GM19395 (cell line): ENCODE data around the gene RBM45.
"Not testable (repeated sequence)": the region's sequence is repeated elsewhere in the genome, so short reads cannot be mapped to it uniquely, and the experiment has no call there.

Source experiments
- ATAC-seq: cut with Tn5 transposase; IDR thresholded peaks from one replicate; pipeline ENCODE4 v1.9.1; 2021; ENCODE audit warnings: mild to moderate bottlenecking, moderate library complexity; ENCODE audit not compliant: unreplicated experiment

Gene RBM45

DNA sequence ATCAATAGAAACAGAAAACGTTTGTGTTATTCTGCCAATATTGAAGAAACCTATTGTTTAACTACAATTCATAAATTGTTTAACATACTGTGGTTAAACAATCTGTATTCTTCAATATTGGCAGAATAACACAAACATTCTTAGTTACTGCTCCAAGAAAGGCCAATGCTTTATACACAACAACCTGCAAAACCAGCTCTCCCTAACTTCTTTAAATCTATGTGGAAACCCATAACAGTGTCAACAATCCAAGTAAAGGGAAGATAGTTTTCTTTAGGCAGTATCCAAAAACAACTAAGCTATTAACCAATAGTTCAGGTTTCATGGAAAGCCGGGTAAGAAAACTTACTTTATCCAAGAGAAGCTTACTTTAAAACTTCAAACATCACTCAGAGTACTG, 6.2 kb upstream of the RBM45 start:
- no peak for ATAC-seq

DNA sequence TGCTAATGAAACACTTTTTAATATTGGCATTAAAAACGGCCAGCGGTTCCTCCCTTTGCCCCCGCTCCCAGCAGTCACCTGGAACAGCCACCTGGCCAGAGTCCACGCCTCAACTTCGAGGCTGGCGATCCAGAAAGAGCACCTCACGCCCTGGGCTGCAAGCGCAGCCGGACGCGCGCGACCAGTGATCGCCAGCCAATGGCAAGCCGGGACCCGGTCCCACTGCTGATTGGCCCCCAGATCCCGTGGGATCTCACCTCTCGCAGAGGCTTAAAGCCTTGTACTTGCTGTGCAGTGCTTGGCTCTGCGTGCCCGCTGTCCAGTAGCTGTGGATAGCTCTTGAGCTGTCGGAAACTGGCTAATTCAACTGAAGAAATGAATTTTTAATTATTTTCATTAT, 4.1 kb upstream of the RBM45 start:
- no peak for ATAC-seq

DNA sequence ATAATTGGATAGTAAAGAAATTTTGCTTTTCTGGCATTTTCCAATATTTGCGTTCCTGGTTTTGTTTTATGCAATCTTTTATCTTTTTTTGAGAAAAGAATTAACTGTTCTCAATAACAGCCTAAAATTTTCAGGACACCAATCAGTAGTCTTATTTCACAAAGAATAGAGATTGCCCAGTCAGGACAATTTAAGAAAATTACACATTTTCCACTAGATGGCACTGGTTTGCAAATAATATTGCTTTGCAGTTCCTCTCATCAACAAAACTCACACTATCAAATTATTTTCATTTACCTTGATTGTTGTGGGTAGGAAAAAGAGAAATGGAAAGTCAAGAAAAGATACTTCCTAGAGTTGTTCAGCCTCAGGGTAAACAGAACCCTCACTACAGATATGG, 2.4 kb upstream of the RBM45 start:
- ATAC-seq = peak; percentile 17

DNA sequence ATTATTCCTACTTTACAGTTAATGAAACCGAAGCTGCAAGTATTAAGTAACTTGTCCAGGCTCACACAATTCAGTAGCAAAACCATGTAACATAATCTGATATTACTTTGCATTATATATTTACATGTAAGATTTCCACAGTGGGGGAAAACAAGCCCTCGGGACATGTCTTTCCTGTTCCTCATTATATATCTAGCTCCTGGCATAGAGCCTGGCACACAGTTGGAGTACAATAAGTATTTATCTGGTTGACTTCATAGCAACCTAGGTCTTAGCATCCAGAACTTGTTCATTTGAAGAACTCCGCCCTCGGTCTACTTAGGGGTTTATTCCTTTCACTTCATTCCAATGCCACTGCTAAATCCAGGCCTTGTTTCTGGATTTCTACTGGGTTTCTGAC, 1.6 kb upstream of the RBM45 start:
- ATAC-seq = no peak

DNA sequence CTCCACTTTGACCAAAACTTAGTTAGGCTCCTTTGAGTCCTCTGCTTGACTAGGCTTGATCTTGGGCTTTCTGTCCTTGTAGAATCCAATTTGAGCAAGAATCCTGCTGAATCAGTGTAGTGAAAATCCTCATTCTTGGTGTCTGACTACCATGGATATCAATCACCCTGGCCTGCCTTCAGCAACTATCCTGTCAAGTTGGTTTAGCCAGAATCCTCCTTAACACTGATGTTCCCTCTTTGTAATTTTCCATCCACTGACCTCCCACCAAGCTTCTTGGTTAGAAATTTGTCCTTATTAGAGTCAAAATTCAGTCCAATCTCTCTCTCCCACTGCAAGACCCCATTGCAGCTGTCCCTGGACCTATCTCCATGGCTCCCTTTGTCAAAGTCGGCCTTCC, 494 bp upstream of the RBM45 start:
- peak; percentile 0 for ATAC-seq

DNA sequence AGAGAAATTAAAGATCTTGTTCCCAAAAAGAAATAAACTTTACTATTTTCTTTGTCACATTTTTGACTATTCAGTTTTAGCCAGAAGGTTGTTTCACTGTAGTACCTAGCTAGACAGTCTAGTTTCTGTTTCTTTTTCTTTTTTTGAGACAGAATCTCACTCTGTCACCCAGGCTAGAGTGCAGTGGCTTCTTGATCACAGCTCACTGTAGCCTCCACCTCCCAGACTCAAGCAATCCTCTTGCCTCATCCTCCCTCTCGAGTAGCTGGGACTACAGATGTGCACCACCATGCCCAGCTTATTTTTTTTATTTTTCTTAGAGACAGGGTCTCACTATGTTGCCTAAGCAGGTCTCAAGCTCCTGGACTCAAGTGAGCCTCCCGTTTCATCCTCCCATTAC, 2.2 kb downstream of the RBM45 start:
- ATAC-seq = peak; percentile 53

DNA sequence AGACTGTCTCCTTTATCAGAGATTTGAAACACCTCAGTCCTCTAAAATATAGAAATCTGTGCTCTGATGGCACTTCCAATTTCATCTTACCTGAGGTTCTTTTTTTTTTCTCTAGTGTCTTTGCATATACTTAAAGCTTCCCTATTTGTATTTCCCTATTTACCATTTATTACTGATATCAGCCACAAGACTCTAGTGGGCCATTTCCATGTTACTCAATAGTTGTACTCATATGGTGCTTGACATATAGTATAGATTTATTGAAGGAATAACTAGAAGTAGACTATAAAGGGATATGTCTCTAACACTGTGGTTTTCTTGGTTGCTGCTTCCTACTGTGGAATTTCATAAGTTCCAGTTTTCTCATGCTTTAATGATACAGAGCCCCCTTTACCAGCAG, 3.0 kb downstream of the RBM45 start:
- ATAC-seq = no peak

DNA sequence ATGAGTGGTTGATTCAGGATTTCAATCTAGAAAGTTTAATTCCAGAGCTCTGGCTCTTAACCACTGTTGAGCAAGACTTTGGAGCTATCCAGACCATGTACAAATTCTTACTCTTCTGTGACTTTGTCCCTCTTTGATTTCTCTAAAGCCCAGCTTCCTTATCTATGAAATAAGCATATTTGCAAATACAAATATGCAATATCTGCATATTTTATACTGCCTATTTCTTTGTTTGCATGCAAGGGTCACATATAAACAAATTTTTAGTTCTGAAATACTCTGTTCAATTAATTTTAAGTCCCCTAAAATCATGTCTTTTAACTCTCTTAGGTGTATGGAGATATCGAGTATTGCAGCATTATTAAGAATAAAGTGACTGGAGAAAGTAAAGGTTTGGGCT, 5.5 kb downstream of the RBM45 start:
- ATAC-seq = no peak

DNA sequence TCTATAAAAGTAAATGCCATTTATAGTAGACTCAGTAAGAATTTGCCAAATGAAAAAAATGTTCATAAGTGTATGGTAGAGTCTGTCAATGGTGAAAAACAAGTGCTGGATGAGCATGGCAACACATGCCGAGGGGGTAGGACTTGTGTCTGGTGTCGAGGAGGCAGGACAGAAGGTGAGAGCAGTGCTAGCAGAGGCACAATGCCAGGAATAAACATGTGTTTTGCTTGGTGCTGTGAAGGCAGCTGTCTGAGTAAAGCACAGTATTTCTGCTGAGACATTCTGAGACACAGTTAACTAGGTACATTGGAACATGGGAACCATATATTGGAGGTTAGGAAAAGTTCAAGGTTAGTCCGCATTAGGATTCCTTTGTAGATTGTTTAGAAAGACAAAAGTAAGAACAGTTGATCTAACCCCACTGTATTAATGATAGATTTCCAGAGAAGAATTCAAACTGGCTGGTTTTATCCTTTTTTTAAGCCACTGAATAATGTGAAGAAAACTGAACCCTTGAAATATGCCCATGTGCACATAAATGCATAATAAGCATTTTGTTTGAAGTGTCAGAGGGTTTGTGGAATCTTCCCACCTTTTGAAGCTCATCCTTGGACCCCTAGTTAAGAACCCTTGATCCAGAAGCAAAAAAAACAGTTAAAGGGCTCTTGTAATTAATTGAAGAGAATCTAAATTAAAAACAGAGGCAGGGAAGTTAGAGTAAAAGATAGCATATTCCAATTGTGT, 7.1 kb downstream of the RBM45 start:
- no peak for ATAC-seq

DNA sequence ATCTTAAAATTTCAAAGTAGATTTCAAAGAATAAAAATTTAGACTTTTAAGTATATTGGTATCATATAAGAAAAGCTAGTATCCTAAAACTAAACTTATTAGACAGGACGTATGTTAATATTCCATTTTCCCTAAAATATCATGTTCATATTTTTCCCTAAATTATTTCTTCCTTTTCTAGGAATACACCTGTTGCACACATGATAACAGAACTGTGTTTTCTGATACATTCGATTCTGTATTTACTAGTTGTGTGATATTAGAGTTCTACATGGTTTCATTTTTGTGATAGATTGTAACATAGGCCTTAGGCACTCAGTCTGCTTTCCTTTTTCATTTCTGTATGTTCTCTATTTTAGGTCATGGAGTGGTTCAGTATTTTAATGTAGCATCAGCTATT, 10.9 kb downstream of the RBM45 start:
- no peak for ATAC-seq

DNA sequence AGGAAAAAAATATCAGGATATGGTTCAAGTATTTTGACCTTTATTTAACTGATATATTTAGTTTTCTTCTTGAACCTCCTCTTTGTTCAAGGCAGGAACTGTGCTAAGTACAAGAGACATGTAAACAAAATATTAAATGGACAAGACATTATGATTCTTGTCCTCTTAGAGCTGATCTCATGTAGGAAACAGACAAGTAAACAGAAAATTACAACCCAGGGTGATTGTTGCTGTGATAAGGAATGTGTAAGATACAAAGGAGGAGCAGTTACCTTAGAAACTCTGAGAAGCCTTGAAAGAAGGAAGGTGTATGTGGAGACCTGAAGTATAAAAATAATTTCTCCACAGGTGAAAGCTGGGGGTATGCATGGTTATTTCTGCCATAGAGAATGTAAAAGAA, 12.9 kb downstream of the RBM45 start:
- ATAC-seq = no peak

DNA sequence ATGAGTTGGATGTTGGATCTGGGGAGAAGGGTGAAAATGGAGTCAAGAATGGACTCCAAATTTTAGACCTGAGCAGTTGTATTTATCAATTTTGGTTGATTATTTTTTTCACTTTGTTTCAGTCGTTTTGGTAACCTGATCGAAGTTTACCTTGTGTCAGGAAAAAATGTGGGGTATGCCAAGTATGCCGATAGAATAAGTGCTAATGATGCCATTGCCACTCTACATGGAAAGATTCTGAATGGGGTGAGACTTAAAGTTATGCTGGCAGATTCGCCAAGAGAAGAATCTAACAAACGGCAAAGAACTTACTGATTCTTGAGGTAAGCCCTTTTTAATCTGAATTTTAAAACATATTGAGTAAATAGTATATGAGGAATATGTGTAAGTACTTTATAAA, 13.6 kb downstream of the RBM45 start:
- no peak for ATAC-seq

DNA sequence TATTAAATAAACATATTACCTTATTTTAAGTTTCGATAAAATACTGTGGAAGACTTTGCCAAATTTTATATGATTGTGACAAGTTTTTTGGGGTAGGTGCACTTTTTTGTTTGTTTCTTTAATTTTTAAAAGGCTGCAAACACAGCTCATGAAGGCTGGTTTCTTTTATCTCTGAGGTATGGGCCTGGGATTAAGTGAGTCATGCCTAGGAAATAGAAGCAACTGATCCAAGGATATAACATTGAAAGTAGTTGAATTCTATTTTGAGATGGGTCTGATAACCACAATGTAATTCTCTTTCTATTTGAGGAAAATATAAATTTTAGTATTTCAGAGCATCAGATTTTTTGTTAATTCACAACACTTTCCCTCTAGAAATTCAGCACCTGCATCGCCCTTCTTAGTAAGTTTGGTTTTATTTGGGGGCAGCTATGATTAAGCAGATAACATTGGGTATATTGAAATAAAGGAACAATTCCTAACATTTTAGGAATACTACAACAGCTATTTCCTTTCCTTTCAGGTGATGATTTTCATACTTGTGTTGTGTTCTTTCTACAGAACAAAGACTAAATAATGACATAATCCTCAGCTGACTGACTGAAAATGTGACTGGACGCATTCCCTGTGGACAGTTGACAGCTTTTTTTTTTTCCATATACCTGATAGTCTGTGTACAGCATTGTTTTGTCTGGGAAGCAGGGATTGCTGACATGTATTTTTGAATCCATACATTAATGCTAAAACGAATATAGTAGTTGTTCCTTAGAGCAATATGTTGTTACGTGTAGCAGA, 16.8 kb downstream of the RBM45 start:
- ATAC-seq = no peak

DNA sequence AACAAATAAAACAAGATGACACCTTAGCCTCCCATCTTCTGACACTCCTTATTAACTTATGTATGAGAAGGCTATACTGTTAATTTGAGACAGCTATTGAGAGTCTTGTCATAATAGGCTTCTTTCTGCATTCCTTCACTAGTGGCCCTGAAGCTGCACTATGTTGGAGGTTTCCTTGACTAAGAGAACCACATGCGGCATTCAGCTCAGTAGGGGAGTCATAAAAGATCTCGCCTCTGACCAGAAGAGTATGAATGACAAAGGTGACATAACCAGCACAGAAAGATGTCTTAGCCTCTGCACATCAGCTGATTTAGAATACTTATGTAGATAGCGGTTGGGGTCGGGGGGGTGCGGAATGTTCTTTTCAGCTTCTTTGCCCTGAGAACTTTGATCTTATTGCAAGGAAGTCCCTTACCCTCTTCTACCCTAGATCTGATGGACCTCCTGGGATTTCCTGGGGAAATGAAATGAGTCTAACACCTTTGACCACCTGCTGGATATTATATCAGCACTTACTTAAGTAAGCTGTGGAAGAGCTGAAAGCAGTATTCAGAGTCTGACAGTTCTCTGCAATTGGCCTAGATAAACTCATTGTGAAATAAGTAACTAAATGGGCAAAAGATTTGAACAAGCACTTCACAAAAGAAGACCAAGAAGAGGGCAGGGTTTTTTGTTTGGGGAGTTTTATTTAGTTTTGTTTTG, 24.2 kb downstream of the RBM45 start:
- ATAC-seq = no peak

DNA sequence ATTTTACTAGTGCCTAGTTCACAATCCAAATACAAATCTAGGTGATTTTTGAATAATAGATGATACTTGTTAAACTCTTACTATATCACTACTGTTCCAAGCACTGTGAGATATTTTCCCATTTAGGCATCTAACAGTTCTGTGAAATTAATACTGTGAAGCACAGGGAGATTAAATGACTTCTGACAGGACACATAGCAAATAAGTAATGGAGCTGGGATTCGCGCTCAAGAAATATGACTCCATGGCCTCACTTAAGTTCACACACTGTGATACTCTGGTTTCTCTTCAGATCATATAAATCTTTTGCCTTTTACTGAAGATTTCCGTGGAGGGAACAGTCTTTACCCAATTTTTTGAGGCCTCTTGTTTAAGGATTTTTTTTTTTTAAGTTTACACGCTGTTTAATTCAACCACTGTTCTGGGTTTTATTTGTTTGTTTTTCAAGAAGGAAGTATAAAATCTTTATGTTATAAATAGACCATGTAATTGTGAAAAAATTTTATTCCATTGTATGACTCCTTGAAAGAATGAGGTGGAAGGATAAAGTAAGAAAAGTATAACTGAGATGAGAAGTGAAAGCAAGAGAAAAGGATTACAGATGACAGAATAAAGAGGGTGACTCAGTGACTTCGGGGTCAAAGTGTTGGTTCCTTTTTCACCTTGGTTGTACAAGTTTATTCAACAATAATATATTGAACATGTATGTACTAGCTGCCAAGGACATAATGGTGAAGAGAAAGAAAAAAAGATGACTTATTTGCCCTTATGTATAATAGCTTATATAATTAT, 30.2 kb downstream of the RBM45 start:
- no peak for ATAC-seq

DNA sequence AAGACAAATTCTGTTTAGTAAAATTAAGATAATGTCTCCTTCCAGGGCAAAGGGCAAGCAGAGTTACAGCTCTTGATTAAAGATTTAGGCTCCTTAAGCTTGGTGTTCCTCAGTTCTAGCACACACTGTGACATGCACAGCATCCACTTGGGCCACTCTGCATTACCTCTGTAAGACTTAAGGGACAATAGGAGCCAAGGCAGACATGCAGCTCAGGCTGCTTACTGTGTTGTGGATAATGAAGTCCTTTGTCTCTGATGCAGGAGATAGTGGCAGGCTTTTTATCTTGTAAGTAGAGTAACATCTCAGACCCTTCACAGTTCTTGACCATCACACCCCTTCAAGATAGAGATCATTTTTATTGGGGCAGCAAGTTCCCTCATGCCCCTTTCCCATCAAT, 31.2 kb downstream of the RBM45 start:
- no peak for ATAC-seq

DNA sequence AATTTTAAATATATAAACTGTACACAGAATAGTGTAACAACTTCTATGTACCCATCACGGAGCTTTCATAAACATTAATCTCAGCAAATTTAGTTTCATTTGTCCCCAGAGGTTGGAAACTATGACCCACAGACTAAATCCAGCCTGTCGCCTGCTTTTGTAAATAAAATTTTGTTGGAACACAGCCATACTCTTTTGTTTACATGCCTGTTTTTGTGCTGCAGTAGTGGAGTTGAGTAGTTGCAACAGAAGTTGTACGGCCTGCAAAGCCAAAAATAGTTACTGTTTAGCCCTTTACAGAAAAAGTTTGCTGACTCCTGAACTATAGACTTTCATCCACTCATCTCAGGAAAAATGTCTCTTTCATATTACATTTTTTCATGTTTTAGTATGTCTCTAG, 39.8 kb downstream of the RBM45 start:
- no peak for ATAC-seq

DNA sequence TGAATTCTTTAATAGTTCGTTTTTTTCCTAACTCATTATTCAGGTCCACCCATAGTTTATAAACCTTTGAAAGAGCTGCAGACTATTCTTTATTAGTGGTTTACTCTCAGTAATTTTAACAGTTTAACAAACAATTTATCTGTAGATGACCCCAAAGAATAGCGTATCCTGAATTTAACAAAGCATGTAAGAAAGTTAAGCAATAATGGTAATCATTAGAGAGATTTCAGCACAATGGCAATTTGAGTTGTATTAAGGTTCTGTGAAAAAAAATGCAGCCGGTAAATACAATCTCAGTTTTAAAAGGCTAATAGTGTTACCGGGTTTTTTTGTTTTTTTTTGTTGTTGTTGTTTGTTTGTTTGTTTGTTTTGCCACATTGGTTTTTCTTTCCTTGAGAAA, 40.3 kb downstream of the RBM45 start:
- ATAC-seq = no peak

DNA sequence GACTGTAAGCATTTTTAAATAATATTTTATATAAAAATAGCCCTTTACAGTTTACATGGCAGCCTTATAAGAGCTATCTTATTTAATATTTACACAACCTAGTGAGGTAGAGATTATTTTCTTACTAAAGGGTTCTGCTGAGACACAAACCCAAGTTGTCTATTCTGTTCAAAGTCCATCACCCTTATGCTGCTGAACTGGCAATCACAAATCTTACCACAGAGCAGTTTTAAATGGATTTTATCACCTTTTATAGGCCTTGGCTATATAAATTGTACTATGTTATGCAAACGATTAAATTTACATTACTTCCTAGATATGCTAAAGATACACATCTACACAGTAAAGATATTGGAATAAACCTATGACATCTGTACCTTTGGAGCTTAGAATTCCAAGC, 40.7 kb downstream of the RBM45 start:
- ATAC-seq = no peak

DNA sequence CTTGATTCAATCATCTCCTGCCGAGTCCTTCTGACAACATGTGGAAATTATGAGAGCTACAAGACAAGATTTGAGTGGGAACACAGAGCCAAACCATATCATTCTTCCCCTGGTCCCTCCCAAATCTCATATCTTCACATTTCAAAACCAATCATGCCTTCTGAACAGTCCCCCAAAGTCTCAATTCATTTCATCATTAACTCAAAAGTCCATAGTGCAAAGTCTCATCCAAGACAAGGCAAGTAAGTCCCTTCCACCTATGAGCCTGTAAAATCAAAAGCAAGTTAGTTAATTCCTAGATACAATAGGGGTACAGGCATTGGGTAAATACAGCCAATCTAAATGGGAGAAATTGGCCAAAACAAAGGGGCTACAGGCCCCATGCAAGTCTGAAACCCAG, 41.6 kb downstream of the RBM45 start:
- not testable (repeated sequence) for ATAC-seq

DNA sequence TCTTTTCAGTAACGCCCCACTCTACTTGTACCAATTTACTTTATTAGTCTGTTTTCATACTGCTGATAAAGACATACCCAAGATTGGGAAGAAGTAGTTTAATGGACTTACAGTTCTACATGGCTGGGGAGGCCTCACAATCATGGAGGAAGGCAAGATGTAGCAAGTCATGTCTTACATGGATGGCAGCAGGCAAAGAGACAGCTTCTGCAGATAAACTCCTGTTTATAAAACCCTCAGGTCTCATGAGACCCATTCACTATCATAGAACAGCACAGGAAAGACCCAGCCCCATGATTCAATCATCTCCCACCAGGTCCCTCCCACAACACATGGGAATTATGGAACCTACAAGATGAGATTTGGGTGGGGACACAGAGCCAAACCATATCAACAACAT, 43.3 kb downstream of the RBM45 start:
- no peak for ATAC-seq
